Activated CD8-positive, alpha-beta memory T cell treated with anti-CD3 and anti-CD28 coated beads for 4 hours (primary cell): ENCODE results near the gene PTDSS2.
A peak's percentile ranks its signal among the peaks of the same experiment; 100 is the strongest.
"Not testable (repeated sequence)": the region's sequence is repeated elsewhere in the genome, so short reads cannot be mapped to it uniquely, and the experiment has no call there.

Experiments used
- DNase-seq, 2 donors: peaks; one replicate each; pipeline ENCODE4 v3.0.0-alpha.2; 2020; ENCODE audit warnings: low read depth in 2 of 2

PTDSS2 gene

GRCh38 chr11:431921-432320 lies 18.2 kb upstream of the PTDSS2 start:
- no peak for DNase-seq

- no peak for DNase-seq
Observed at GRCh38 chr11:432501-433100, 17.5 kb upstream of the PTDSS2 start.

DNA sequence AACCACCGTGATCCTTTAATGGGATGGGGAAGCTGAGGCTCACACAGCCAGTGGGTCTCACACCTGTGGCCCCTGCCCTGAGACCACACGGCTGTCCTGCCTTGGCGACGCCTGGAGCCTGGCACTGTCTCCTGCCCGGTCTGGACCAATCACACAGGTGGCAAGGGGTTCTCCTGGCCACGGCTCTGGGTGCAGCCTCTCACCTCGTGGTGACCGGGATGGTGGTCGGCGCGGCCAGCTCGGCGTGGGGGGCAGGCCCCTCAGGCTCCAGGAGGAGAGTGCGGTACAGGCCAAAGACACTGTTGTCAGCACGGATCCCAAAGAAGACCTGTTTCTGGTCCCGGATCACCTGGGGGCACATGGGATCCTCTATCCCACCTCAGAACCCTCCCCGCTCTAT lies 17.0 kb upstream of the PTDSS2 start:
- no peak for DNase-seq

GRCh38 chr11:433641-434040 lies 16.4 kb upstream of the PTDSS2 start:
- DNase-seq: no peak

GRCh38 chr11:434496-434895 lies 15.6 kb upstream of the PTDSS2 start:
- DNase-seq: no peak

DNA sequence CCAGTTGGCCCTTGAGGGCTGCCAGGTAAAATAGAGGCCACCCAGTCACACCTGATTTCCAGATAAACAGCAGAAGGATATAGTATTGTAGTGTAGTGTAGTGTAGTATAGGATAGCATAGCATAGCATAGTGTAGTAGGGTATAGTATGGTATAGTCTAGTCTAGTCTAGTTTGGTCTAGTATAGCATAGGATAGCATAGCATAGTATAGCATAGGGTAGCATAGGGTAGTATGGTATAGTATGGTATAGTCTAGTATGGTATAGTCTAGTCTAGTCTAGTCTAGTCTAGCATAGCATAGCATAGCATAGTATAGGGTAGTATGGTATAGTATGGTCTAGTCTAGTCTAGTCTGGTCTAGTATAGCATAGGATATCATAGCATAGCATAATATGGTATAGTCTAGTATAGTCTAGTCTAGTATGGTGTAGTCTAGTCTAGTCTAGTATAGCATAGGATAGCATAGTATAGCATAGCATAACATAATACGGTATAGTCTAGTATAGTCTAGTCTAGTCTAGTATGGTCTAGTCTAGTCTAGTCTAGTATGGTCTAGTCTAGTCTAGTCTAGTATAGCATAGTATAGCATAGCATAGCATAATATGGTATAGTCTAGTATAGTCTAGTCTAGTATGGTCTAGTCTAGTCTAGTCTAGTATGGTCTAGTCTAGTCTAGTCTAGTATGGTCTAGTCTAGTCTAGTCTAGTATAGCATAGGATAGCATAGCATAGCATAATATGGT lies 14.9 kb upstream of the PTDSS2 start:
- not testable (repeated sequence) for DNase-seq

DNA sequence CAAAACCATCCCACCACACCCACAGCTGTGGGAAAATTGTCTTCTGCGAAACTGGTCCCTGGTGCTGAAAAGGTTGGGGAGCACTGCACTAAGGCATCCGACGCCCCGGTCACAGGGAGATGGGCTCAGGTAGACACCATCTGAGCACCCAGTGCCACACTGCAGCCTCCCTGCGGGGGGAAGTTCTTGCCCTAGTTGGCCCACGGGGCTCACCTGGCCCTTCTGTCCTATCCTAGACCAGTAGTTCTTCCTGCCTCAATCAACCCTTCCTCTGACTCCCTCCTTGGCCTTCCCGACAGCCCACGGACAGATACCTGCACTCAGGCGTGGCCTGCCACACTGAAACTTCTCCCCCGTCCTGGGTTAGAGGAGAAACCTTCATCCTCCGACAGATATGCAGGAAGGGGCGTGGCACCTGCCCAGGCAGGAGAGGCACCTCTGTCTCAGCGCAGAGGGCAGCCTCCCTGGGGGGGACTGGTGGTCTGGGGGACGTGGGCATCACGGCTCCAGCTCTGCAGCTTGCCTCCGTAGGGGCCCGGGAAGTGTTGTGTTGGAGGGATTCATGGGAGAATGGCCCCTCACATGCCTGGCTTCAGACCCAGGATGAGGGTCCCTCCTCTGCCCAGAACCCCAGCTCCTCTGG lies 12.7 kb upstream of the PTDSS2 start:
- no peak for DNase-seq

DNA sequence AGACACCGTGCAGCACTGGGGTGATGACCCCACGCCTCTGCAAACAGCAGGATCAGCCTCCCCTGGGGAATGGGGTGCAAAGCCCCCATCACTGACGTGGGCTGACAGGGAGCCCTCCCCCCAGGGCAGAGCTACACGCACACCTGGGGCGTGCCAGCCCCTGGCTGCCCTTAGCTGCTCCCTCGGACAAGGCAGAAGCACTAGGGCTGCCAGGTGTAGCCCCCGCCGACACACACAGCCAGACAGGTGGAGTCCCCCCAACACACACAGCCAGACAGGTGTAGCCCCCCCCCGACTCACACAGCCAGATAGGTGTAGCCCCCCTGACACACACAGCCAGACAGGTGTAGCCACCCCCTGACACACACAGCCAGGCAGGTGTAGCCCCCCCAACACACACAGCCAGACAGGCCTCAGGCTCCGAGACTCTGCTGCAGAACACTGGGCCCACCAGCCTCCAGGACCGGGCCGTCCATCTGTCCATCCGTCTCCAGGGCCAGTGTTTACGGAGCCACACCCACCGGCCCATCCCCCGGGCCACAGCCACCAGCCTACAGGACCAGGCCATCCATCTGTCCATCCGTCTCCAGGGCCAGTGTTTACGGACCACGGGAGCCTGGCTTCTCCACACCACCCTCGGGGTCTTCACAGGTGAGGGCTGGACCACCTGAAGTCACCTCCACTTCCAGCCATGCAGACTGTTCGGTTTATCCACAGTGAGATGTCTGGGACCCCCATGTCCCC lies 11.8 kb upstream of the PTDSS2 start:
- no peak for DNase-seq

GRCh38 chr11:439315-440064 lies 10.6 kb upstream of the PTDSS2 start:
- no peak for DNase-seq

- no peak for DNase-seq
Observed at GRCh38 chr11:440065-441042, 9.7 kb upstream of the PTDSS2 start.

GRCh38 chr11:441043-441417 lies 9.0 kb upstream of the PTDSS2 start:
- no peak for DNase-seq

DNA sequence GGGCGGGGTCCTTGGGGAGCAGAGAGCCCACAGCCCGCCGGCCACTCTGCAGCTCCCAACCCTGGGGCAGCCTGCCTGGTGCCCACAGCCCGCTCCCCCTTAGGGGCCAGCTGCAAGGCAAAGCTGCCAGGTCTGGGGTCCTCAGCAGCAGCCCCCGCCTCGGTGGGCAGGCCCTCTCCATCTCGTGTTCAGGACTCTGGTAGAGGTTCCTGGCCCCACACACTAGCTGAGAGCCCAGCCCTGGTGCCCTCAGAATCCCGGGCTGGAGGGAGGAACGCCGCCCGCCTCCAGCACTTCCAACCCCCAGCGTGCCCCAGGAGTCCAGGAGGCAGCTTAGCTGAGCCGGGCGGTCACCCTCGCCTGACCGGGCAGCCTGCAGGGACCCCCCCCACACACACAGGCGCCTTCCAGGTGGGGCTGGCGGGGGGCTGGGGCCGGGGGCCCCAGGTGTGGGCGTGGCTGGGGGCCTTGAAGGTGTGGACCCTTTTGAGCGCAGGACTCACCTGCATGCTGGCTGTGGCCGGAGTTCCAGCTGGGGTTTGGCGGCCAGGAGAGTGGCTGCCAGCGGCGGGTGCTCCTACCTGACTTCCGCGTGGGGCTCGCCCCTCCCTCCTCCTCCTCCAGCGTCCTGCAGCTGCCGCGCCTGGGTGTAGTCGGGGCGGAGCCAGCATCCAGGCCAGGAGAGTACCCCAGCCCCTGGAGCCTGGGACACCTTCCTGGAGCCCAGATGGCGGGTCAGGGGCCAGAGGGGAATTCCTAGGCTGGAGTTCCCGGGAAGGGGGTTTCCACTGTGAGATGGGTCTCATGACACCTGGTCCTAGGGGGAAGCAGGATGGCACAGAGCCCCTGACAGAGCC lies 8.4 kb upstream of the PTDSS2 start, which contains the start of gene ANO9:
Gene ANO9 (minus strand): TSS at position 594 of the 857 bp plus-strand sequence. CDS start 85 bp downstream, at position 509.
- peak in 1 of 2 donors; percentile 23 for DNase-seq

DNA sequence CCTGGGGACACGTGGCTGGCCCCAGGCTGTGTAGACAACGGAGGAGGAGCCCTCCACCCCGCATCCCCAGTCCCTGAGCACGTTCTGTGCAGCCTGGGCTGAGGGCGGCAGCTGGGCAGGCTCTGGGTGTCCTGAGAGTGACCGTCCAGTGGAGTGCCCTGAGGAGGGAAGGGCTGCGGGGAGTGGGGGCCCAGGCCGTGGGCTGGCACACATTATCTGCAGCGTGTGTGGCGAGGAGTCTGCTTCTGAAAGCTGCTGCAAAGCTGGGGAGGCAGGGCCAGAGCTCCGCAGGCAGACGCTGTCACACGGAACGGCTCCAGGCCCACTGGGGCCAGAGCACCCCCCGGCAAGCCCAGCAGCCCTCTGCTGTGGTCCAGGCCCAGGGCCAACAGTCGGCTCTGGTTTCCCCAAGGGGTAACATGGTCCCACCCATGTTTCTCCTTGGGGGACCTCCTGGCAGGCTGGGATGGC lies 7.4 kb upstream of the PTDSS2 start:
- no peak for DNase-seq

DNA sequence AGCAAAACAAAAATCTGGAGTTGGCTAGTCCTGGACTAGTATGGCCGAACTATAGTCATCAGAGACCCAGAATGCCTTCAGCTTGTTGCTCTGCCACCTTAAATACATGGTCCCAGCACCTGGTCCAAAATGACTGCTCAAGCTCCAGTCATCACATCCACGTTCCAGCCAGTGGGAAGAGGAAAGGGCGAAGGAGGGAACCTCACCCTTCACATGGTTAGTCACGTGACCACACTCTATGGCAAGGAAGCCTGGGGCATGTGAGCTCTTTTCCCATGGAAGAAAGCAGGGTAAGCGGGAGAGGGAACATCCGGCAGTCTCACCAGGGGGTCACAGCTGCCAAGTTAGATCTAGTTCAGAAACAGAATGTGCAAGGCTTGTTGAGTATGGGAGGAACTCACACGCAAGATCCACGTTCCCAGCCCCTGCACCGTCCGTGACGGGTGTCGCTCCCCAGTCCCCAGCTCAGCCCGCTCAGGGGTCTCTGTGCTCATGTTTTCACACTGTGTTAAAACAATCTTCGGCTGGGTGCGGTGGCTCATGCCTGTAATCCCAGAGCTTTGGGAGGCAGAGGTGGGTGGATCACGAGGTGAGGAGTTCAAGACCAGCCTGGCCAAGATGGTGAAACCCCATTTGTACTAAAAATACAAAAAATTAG lies 6.4 kb upstream of the PTDSS2 start:
- no peak for DNase-seq

DNA sequence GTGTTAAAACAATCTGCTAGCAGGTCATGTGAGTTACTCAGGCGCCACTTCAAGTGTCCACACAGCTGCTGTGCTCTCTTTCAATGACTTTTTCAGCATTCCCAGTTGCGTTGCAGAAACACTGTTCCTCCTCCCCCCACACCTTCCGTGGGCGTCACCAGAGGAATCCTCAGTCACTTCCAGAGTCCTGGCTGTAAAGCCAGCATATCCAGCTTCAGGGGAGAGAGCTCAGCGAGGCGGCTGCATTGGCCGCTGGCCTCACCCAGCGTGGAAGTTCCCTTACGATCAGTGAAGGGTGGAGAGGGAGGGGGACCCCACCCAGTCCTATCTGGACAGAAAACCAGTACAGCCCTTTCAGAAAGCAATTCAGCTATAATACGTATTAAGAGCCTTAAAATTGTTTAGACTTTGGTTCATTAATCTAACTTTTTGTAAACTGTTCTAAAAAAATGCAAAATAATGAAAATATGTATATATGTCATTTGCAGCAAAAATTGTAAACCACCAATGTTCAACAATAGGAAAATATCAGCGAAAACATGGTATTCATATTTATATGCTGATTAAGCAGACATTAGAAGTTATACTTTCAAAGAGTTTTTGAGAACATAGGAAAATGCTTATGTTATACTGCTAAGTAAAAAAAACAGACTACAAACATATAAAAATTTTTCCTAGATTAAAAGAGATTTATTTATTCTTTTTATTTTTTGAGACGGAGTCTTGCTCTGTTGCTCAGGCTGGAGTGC lies 5.5 kb upstream of the PTDSS2 start:
- DNase-seq: no peak

- DNase-seq: no peak
Observed at GRCh38 chr11:445765-446588, 4.1 kb upstream of the PTDSS2 start.

DNA sequence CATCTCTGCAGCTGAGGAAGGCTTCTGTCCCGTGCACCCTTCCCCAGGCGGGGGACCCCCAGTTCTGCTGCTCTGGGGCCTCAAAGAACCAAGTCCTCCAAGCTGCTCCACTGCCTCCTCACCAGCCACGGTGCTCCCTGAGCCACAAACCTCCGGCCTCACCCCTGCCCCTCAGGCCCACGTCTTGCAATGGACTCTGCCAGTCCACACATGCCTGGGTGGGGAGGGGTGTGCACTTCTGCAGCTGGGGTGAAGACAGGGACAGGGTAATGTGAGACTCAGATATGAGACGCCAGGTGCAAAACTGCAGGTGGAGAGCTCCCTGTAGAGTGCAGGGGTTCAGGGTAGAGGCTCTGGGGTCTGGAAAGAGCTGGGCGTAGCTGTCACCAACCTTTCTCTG lies 3.2 kb upstream of the PTDSS2 start:
- no peak for DNase-seq
